ENCODE data around the gene HS2ST1.

DNA sequence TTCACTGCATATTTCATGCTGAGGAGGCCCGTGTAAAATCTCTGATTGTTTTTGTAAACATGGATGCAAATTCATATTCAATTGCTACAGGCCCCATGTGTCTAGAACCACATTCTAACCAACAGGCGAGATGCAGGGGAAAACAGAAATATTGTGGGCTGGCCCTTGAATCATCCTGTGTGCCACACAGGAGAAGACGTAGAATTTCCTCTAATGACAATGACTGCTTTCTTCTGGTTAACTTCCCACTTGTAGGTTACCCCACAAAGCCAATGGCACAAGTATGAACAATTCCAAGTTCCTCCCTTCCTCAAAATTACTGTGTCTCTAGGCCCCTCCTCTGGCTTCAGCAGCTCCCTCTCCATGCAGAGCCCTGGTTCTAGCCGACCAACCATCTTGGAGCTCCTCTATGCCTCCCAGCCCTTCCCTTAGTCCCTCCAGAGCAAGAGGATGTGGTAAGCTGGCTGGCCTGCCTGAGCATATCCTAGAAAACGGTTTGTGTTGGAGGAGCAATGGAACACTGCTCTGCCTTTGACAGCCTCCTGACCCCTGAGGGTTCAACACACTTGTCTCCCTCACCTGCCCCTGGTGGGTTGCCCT is 205.2 kb downstream of the HS2ST1 start:
- TF ChIP-seq, protein P1, sequence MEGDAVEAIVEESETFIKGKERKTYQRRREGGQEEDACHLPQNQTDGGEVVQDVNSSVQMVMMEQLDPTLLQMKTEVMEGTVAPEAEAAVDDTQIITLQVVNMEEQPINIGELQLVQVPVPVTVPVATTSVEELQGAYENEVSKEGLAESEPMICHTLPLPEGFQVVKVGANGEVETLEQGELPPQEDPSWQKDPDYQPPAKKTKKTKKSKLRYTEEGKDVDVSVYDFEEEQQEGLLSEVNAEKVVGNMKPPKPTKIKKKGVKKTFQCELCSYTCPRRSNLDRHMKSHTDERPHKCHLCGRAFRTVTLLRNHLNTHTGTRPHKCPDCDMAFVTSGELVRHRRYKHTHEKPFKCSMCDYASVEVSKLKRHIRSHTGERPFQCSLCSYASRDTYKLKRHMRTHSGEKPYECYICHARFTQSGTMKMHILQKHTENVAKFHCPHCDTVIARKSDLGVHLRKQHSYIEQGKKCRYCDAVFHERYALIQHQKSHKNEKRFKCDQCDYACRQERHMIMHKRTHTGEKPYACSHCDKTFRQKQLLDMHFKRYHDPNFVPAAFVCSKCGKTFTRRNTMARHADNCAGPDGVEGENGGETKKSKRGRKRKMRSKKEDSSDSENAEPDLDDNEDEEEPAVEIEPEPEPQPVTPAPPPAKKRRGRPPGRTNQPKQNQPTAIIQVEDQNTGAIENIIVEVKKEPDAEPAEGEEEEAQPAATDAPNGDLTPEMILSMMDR (IDR thresholded peaks at IDR 0.05; ENCODE audit: low read depth, low read length, missing input control), result no peak
- TF ChIP-seq, protein P2, sequence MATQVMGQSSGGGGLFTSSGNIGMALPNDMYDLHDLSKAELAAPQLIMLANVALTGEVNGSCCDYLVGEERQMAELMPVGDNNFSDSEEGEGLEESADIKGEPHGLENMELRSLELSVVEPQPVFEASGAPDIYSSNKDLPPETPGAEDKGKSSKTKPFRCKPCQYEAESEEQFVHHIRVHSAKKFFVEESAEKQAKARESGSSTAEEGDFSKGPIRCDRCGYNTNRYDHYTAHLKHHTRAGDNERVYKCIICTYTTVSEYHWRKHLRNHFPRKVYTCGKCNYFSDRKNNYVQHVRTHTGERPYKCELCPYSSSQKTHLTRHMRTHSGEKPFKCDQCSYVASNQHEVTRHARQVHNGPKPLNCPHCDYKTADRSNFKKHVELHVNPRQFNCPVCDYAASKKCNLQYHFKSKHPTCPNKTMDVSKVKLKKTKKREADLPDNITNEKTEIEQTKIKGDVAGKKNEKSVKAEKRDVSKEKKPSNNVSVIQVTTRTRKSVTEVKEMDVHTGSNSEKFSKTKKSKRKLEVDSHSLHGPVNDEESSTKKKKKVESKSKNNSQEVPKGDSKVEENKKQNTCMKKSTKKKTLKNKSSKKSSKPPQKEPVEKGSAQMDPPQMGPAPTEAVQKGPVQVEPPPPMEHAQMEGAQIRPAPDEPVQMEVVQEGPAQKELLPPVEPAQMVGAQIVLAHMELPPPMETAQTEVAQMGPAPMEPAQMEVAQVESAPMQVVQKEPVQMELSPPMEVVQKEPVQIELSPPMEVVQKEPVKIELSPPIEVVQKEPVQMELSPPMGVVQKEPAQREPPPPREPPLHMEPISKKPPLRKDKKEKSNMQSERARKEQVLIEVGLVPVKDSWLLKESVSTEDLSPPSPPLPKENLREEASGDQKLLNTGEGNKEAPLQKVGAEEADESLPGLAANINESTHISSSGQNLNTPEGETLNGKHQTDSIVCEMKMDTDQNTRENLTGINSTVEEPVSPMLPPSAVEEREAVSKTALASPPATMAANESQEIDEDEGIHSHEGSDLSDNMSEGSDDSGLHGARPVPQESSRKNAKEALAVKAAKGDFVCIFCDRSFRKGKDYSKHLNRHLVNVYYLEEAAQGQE (IDR thresholded peaks at IDR 0.05), result no peak
- TF ChIP-seq, protein P3, sequence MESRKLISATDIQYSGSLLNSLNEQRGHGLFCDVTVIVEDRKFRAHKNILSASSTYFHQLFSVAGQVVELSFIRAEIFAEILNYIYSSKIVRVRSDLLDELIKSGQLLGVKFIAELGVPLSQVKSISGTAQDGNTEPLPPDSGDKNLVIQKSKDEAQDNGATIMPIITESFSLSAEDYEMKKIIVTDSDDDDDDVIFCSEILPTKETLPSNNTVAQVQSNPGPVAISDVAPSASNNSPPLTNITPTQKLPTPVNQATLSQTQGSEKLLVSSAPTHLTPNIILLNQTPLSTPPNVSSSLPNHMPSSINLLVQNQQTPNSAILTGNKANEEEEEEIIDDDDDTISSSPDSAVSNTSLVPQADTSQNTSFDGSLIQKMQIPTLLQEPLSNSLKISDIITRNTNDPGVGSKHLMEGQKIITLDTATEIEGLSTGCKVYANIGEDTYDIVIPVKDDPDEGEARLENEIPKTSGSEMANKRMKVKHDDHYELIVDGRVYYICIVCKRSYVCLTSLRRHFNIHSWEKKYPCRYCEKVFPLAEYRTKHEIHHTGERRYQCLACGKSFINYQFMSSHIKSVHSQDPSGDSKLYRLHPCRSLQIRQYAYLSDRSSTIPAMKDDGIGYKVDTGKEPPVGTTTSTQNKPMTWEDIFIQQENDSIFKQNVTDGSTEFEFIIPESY (IDR thresholded peaks at IDR 0.05), result no peak
- TF ChIP-seq TAF1 (conservative IDR thresholded peaks at IDR 0.05) (no peak), SP1 (IDR thresholded peaks at IDR 0.05) (no peak), GABPA (IDR thresholded peaks at IDR 0.05 in 1 of 2, conservative IDR thresholded peaks at IDR 0.05 in 1 of 2) (no peak), YY1 (IDR thresholded peaks at IDR 0.05) (no peak), JUND (IDR thresholded peaks at IDR 0.05) (no peak), FOXA2 (IDR thresholded peaks at IDR 0.05) (no peak)
- TF ChIP-seq, protein P4, sequence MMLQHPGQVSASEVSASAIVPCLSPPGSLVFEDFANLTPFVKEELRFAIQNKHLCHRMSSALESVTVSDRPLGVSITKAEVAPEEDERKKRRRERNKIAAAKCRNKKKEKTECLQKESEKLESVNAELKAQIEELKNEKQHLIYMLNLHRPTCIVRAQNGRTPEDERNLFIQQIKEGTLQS (IDR thresholded peaks at IDR 0.05), result no peak

Data from liver (tissue), 3 donors.